SU-DHL-6 (cell line): Measurements from ENCODE around the gene MED7.

ENCODE experiments used
- H2AFZ ChIP-seq: fragments of 200-600 bp; sonication (generic); 2 replicates; pipeline ENCODE4 v1.6.1; 2014; ENCODE audit warnings: low read depth, mild to moderate bottlenecking, moderate library complexity, mixed read lengths, antibody characterized with exemption, low read length; ENCODE audit not compliant: severe bottlenecking
- H3F3A ChIP-seq: fragments of 200-600 bp; shearing (Covaris generic); 2 replicates; pipeline ENCODE4 v1.6.0; 2016; ENCODE audit warnings: antibody characterized with exemption, mild to moderate bottlenecking; ENCODE audit not compliant: insufficient read depth
- H3K27ac ChIP-seq: fragments of 200-600 bp; sonication (generic); 2 replicates; pipeline ENCODE4 v1.5.1; 2016; ENCODE audit warnings: low read depth, mild to moderate bottlenecking, low read length, moderate library complexity, mixed read lengths
- H3K27me3 ChIP-seq: fragments of 200-600 bp; sonication (generic), shearing (Covaris generic); 2 replicates; pipeline ENCODE4 v1.6.0; 2014; ENCODE audit warnings: mild to moderate bottlenecking, low read length
- H3K36me3 ChIP-seq: fragments of 200-600 bp; sonication (generic); 2 replicates; pipeline ENCODE4 v1.6.1; 2014; ENCODE audit warnings: mild to moderate bottlenecking, low read length, mixed read lengths
- H3K4me2 ChIP-seq: fragments of 300-600, 200-600 bp; shearing (Covaris generic), sonication (generic); 2 replicates; pipeline ENCODE4 v1.6.0; 2014; ENCODE audit warnings: low read length, low read depth, mild to moderate bottlenecking; ENCODE audit not compliant: poor library complexity, severe bottlenecking
- H3K4me3 ChIP-seq: fragments of 200-600 bp; sonication (generic); 2 replicates; pipeline ENCODE4 v1.5.1; 2014; ENCODE audit warnings: antibody characterized with exemption, low read length, mild to moderate bottlenecking, mixed read lengths; ENCODE audit not compliant: insufficient read depth, poor library complexity, severe bottlenecking
- H3K79me2 ChIP-seq: fragments of 200-600 bp; sonication (generic); 2 replicates; pipeline ENCODE4 v1.6.1; 2014; ENCODE audit warnings: mild to moderate bottlenecking, low read length, moderate library complexity; ENCODE audit not compliant: insufficient read depth
- H3K9ac ChIP-seq: fragments of 200-600 bp; sonication (generic); 2 replicates; pipeline ENCODE4 v1.7.0; 2014; ENCODE audit warnings: mild to moderate bottlenecking, low read length
- H3K9me2 ChIP-seq: fragments of 200-600 bp; sonication (generic); replicated peaks from 2 replicates; pipeline ENCODE4 v1.6.1; 2014; ENCODE audit warnings: low read length; ENCODE audit not compliant: insufficient read depth
- H3K9me3 ChIP-seq: fragments of 200-600 bp; sonication (generic); 2 replicates; pipeline ENCODE4 v1.6.1; 2014; ENCODE audit warnings: low read length, mixed read lengths; ENCODE audit not compliant: insufficient read depth
- H4K20me1 ChIP-seq: fragments of 200-600 bp; sonication (generic); 2 replicates; pipeline ENCODE4 v1.6.1; 2014; ENCODE audit warnings: low read depth, mild to moderate bottlenecking, antibody characterized with exemption, low read length, moderate library complexity, mixed read lengths
- CTCF ChIP-seq: fragments of 200-600 bp; sonication (generic); IDR thresholded peaks from one replicate; pipeline ENCODE4 v1.5.1; 2017; ENCODE audit warnings: antibody characterized with exemption, mild to moderate bottlenecking, low read length, moderate library complexity; ENCODE audit not compliant: insufficient read depth, poor library complexity, severe bottlenecking
- EZH2phosphoT487 ChIP-seq: fragments of 200-600 bp; sonication (generic), shearing (Covaris generic); conservative IDR thresholded peaks from 2 replicates; pipeline ENCODE4 v1.6.1; 2018; ENCODE audit warnings: mild to moderate bottlenecking, antibody characterized with exemption, low read length, moderate library complexity, mixed read lengths

MED7 gene

GRCh38 chr5:157162919-157163510 is 20.4 kb upstream of the MED7 start:
- H4K20me1 ChIP-seq = no peaks in the 10 kb centered on the region
- no peak for TF ChIP-seq EZH2phosphoT487
- TF ChIP-seq CTCF = no peak

GRCh38 chr5:157161996-157162395 is 19.3 kb upstream of the MED7 start:
- H3K27me3 ChIP-seq = no peaks in the 10 kb centered on the region
- H3F3A ChIP-seq = no peaks in the 10 kb centered on the region
- H3K4me2 ChIP-seq = no peak overlapping the region
- TF ChIP-seq CTCF (no peak), EZH2phosphoT487 (no peak)
- no peaks in the 10 kb centered on the region for H3K9me3 ChIP-seq
- no peak overlapping the region for H3K27ac ChIP-seq
- no peak overlapping the region for H3K9ac ChIP-seq
- no peaks in the 10 kb centered on the region for H3K9me2 ChIP-seq
- no peaks in the 10 kb centered on the region for H3K36me3 ChIP-seq
- H3K4me3 ChIP-seq = no peak overlapping the region
- H2AFZ ChIP-seq = no peak overlapping the region
- no peaks in the 10 kb centered on the region for H3K79me2 ChIP-seq
- no peaks in the 10 kb centered on the region for H4K20me1 ChIP-seq

More at GRCh38 chr5:157162919-157163510, 20.4 kb upstream of the MED7 start:
- Histone ChIP-seq H3K9me2 (no peaks in the 10 kb centered on the region), H3F3A (no peaks in the 10 kb centered on the region), H3K79me2 (no peaks in the 10 kb centered on the region), H3K4me2 (no peak overlapping the region), H3K9ac (no peak overlapping the region), H3K27me3 (no peaks in the 10 kb centered on the region), H3K27ac (no peak overlapping the region), H2AFZ (no peak overlapping the region), H3K4me3 (no peak overlapping the region), H3K36me3 (no peaks in the 10 kb centered on the region), H3K9me3 (no peaks in the 10 kb centered on the region)

GRCh38 chr5:157160001-157160400 is 17.3 kb upstream of the MED7 start:
- Histone ChIP-seq H3K9ac (no peak overlapping the region), H3F3A (no peaks in the 10 kb centered on the region), H3K36me3 (0 out of 2 replicates have a peak, but pooled peaks cover 2% of the 10 kb centered on the region), H3K27ac (no peak overlapping the region), H3K27me3 (no peaks in the 10 kb centered on the region), H4K20me1 (no peaks in the 10 kb centered on the region), H3K9me3 (no peaks in the 10 kb centered on the region), H3K4me3 (no peak overlapping the region), H3K4me2 (no peak overlapping the region), H2AFZ (no peak overlapping the region), H3K79me2 (no peaks in the 10 kb centered on the region), H3K9me2 (no peaks in the 10 kb centered on the region)
- TF ChIP-seq EZH2phosphoT487 (no peak), CTCF (no peak)
